MV-4-11 (cell line): ENCODE data around the gene UBIAD1.

Experiments
- DNase-seq: peaks from one replicate; lab custom pipeline; 2025; lab: John Stamatoyannopoulos, UW

The UBIAD1 gene

GRCh38 chr1:11311816-11312755 lies 39.1 kb downstream of the UBIAD1 start:
- DNase-seq, result no peak

- DNase-seq, result no peak
Measured at GRCh38 chr1:11314959-11315358, 42.0 kb downstream of the UBIAD1 start.

GRCh38 chr1:11316701-11317100 lies 43.7 kb downstream of the UBIAD1 start:
- DNase-seq, result no peak

GRCh38 chr1:11318982-11319381 lies 46.0 kb downstream of the UBIAD1 start:
- DNase-seq, result no peak

GRCh38 chr1:11320153-11320936 lies 47.3 kb downstream of the UBIAD1 start:
- DNase-seq, result no peak

- no peak for DNase-seq
Measured at GRCh38 chr1:11321656-11322491, 48.9 kb downstream of the UBIAD1 start.

GRCh38 chr1:11324567-11325165 lies 51.7 kb downstream of the UBIAD1 start:
- no peak for DNase-seq

- DNase-seq, result no peak
Measured at GRCh38 chr1:11326070-11326469, 53.1 kb downstream of the UBIAD1 start.

GRCh38 chr1:11328444-11328843 lies 55.4 kb downstream of the UBIAD1 start:
- DNase-seq, result no peak

GRCh38 chr1:11330411-11330810 lies 57.4 kb downstream of the UBIAD1 start:
- DNase-seq, result no peak

- DNase-seq, result no peak
Measured at GRCh38 chr1:11331036-11331944, 58.3 kb downstream of the UBIAD1 start.

GRCh38 chr1:11331945-11332546 lies 59.0 kb downstream of the UBIAD1 start:
- DNase-seq, result no peak

- no peak for DNase-seq
Measured at GRCh38 chr1:11333631-11334030, 60.6 kb downstream of the UBIAD1 start.

- no peak for DNase-seq
Measured at GRCh38 chr1:11334261-11334804, 61.3 kb downstream of the UBIAD1 start.

- DNase-seq, result no peak
Measured at GRCh38 chr1:11334821-11335220, 61.8 kb downstream of the UBIAD1 start.

- no peak for DNase-seq
Measured at GRCh38 chr1:11335417-11336056, 62.5 kb downstream of the UBIAD1 start.

GRCh38 chr1:11337580-11338073 lies 64.6 kb downstream of the UBIAD1 start:
- DNase-seq, result peak; percentile 7
